GM18499 (cell line): ENCODE data around the gene SLC2A14.
"Not testable (repeated sequence)": the region's sequence is repeated elsewhere in the genome, so short reads cannot be mapped to it uniquely, and the experiment has no call there.

Source experiments
- ATAC-seq: cut with Tn5 transposase; IDR thresholded peaks from one replicate; pipeline ENCODE4 v1.9.1; 2021; ENCODE audit warnings: moderate number of reproducible peaks; ENCODE audit not compliant: insufficient read depth, unreplicated experiment

SLC2A14 gene

DNA sequence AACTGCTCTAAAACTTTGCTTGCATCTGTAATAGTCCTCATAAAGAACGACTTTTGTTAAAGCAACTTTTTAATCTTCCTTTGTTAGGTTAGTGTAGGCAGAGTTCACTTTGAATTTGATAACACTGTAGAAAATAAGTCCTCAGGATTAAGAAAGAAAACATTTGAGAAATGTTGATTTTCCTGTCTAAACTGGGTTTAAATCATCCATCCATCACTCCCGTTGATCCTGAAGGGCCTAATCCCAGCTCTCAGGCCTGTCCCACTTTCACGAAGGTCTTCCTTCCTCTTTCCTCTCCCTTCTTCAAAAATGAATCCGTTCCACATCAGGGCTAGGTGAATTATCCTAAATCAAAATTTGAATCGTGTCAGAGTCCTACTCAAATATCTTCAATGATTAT lies 36.9 kb downstream of the SLC2A14 start:
- ATAC-seq, result no peak

DNA sequence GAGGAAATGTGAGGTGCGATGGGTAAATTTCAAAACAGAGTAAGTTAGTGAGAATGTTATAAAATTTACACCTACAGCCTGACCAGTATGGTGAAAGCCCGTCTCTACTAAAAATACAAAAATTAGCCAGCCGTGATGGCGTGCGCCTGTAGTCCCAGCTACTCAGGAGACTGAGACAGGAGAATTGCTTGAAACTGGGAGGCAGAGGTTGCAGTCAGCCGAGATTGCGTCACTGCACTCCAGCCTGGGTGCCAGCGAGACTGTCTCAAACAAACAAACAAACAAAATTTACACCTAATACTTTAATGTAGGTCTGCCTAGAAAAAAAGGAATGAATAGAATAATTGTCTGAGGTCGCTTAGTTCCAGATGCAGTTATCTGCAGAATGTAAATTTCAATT lies 37.6 kb downstream of the SLC2A14 start:
- ATAC-seq, result no peak

DNA sequence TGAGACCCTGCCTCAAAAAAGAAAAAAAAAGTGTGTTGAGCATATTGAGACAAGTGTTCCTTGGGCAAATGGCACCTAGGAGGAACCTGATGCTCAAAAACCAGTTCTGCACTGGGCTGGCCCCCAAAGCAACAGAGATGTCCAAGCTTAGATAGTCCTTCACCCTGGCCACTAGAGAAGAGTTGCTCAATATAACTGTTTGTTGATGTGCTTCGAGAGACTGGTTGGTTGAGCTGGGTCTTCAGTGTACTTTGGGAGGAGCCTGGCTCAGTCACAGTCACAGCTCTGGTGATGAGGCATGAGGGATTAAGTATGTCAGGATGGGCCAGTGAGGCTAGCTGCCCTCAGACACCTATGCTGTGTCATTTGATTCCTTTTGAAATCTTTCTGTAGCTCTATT lies 38.0 kb downstream of the SLC2A14 start:
- no peak for ATAC-seq

DNA sequence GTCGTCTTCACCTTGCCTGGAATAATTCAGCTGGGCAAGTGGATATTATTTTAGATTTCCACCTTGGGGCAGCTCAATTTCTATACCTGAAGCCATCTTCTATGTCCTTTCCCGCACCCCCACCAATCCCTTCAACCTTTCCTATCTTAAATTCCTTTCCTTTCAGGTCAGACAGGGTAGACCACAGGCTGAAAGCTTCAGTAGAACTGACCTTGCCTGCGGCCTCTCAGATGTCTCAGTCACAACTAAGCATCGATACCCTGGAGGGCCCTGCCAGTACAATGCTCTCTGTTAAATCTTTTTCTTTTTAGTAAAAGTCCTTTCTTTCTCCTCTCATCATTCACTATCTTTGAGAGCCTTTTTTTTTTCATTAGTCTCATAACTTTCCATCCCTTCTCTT lies 38.9 kb downstream of the SLC2A14 start:
- ATAC-seq, result no peak

DNA sequence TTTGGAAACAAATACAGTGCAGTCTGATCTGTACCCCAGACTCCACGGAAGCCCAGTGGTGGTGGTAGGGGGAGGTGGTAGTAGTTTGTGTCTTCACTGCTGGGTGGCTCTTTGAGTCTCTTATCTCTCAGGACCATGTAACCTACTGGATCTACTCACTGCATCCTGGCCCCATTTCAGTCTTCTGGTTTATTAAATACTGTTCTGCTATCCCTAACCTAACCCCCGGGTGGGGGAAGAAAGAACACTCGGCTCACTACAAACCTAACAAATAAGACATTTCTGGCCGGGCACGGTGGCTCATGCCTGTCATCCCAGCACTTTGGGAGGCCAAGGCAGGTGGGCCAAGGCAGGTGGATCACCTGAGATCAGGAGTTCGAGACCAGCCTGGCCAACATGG lies 39.5 kb downstream of the SLC2A14 start:
- ATAC-seq, result not testable (repeated sequence)

DNA sequence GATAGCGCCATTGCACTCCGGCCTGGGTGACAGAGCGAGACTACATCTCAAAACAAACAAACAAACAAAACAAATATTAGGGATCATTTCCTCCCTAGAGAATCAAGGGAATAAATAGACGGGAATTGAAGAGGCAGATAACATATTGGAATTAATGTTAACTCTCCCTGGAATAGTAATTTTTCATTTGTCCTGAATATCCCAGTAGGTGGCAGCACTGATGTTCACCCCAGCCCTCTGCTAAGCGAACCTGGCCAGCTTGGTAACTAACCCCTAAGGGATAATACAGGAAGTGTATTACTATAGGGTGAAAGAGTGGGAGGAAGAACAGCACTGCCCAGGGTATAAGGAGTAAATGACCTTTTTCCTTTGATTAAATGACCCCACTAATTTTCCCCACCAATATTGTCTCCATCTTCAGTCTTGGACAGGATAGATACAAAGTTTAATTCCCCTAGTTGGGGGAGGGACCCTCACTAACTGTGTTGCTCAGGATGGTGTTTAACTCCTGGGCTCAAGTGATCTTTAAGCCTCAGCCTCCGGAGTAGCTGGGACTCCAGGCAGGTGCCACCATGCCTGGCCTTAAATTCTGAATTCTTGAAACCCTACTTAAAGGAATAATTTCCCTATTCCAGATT lies 40.5 kb downstream of the SLC2A14 start:
- no peak for ATAC-seq

DNA sequence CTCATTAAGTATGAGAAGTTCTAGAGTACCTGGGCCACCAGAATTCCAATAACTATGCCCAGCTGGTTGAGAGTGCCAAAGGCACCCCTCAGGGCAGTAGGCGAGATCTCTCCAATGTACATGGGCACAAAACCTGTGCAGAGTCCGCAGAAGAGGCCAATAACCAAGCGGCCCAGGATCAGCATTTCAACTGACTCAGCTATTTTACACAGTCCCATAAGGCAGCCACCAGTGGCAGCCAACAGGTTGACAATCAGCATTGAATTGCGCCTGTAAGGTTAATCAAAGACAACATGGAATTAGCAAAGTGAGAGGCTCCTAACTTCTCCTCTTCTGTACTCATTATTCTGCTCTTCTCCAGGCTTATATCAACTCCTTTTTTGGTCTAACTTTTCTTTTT lies 43.0 kb downstream of the SLC2A14 start:
- not testable (repeated sequence) for ATAC-seq

DNA sequence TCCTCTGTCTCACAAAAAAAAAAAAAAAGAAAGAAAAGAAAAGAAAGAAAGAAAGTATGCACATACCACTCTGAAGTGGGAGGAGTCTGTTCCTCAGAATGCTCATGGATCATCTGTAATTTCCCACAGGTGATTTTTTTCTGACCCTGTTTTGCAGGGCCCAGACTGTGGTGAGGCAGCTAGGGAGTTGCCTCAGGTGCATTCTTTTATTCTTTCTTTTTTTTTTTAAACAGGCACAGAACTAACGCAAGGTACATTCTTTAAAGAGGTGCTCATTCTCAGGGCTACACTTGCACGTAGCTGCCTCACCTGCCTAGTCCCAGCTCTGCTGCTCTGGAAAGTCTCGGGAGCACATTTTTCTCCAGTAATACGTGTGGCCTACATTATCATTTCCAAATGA lies 47.0 kb downstream of the SLC2A14 start:
- not testable (repeated sequence) for ATAC-seq

DNA sequence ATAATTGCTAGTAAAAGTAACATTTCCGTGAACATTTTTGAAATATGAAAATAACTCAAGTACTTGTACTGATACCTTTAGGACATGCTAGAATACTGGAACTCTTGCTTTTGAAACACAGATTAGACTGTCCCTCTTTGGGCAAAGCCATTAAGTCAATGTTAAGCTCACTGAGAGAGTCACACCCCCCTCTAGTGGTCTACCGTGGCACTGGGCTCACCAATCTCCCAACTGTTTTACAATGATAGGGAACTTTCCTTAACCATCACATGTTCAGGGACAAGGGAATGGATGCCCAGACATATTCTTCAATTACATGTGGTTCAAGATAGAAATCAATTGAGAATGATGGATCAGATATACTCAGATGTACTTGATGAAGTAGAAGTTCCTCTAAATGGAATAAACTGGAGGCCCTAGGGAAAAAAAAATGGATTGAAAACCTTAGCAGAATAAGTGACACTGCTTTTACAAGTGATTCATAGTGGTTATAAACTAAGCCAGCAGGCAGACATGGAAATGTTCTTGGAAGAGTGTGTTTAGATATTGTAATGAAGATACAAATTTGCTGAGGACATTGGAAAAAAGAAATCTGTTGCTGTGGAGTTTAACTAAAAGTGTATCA lies 65.7 kb downstream of the SLC2A14 start:
- no peak for ATAC-seq

DNA sequence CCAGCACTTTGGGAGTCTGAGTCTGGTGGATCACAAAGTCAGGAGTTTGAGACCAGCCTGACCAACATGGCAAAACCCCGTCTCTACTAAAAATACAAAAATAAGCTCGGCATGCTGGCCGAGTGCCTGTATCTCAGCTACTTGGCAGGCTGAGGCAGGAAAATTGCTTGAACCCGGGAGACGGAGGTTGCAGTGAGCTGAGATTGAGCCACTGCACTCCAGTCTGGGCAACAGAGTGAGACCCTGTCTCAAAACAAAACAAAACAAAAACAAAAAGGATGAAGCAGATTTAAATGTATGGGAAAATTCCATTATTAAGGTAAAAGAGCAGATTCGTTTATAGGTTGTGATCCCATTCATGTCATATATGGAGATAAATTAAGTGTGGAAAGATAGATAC lies 66.4 kb downstream of the SLC2A14 start:
- not testable (repeated sequence) for ATAC-seq

DNA sequence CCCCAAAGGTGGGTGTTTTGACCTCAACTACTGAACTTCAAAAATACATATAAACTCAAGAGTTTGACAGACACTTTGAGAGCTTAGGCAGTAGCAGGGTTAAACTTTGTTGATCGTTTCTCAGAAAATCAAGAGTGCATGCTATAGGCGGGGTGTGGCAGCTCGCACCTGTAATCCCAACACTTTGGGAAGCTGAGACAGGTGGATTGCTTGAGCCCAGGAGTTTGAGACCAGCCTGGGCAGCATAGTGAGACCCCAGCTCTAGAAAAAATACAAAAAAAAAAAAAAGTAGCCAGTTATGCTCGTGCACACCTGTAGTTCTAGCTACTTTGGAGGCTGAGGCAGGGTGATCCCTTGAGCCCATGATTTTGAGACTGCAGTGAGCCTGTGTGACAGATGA lies 71.3 kb downstream of the SLC2A14 start:
- ATAC-seq, result no peak

DNA sequence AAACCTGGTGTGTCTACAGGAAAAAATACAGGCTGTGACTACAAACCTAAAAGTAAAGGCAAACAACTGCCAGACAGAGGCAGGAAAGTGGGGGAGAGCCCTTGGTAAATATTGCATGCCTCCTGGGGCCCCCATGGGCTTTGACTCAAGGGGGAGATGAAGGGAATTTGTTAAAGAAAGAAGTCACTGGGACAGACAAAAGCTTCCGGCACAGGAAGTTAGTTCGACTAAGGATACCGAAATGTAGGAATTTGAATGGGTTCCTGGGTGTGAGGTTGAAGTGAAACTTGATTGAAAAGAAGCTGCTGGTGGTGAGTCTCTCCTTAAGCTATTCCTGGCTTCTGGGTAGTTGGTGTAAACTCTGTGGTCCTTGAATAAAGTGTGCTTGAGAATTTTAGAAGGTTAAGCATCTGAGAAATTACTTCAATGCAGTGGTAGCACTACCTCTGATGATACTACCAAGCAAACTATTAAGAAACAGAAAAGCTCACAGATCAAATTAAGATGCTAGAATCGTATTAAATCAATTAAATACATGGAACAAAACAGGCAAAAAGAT lies 73.9 kb downstream of the SLC2A14 start:
- ATAC-seq, result not testable (repeated sequence)

DNA sequence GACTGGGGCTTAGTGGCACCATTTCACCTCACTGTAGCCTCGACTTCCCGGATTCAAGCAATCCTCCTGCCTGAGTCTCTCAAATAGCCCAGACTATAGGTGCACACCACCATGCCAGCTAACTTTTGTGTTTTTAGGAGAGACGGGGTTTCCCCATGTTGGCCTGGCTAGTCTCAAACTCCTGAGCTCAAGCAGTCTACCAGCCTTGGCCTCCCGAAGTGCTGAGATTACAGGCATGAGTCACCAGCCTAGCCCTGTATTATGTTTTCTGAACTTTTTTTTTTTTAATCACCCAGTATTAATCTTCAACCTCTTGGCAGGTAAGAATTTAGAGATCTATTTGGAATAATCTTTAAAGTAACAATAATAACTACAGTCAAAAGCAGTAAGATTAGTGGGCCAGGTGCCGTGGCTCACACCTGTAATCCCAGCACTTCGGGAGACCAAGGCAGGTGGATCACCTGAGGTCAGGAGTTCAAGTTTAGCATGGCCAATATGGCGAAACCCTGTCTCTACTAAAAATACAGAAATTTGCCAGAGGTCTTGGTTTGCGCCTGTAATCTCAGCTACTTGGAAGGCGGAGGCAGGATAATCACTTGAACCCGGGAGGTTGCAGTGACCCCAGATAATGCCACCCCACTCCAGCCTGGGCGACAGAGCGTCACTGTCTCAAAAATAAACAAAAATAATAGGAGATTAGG lies 74.9 kb downstream of the SLC2A14 start:
- ATAC-seq, result no peak

DNA sequence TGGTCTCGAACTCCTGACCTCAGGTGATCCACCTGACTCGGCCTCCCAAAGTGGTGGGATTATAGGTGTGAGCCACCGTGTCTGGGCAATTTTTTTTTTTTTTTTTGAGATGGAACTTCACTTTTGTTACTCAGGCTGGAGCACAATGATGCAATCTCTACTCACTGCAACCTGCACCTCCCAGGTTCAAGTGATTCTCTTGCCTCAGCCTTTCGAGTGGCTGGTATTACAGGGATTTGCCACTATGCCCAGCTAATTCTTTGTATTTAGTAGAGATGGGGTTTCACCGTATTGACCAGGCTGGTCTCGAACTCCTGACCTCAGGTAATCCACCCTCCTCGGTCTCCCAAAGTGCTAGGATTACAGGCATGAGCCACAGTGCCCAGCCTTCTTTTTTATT lies 75.4 kb downstream of the SLC2A14 start:
- not testable (repeated sequence) for ATAC-seq

DNA sequence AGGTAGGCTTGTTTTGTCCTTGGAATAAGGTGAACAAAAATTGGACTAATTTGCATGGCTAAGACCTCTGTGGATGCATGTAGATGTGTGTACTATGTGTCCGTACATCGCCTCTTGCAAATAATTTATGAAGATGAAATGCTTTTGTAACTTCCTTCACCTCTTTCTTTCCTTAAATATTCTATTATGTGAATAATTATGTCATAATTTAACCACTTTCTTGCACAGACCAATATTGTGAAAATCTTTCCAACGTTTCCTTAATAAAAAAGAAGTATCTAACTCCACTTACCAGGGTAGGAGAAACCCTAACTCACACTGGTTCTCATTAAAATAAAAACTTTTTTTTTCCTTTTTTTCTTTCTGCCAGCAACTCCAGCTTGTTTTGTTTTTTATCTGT lies 79.5 kb downstream of the SLC2A14 start:
- ATAC-seq, result no peak

DNA sequence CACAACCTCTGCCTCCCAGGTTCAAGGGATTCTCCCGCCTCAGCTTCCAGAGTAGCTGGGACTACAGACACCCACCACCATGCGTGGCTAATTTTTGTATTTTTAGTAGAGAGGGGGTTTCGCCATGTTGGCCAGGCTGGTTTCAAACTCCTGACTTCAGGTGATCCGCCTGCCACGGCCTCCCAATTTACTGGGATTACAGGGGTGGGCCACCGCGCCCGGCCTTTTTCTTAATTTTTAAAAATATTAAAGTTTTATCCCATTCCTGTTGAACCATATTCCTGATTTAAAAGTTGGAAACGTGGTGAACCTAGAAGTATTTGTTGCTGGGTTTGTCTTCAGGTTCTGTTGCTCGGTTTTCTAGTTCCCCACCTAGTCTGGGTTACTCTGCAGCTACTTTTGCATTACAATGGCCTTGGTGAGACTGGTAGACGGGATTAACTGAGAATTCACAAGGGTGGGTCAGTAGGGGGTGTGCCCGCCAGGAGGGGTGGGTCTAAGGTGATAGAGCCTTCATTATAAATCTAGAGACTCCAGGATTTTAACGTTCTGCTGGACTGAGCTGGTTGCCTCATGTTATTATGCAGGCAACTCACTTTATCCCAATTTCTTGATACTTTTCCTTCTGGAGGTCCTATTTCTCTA lies 83.7 kb downstream of the SLC2A14 start, which contains the start of gene NANOG:
Gene NANOG (plus strand): TSS at position 519 of the 645 bp plus-strand sequence. CDS start 213 bp downstream, outside the sequence.
- not testable (repeated sequence) for ATAC-seq

DNA sequence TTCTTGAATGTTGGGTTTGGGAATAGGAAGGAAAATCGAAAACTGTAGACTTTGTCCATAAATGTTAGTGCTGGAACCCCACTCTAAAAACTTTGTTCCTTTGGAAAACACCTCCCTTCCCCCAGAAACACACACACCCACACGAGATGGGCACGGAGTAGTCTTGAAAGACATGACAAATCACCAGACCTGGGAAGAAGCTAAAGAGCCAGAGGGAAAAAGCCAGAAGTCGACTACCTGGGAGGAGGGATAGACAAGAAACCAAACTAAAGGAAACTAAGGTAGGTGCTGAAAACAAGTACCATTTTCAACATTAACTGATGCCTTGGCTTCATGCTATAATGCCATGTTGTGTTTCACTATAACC lies 84.4 kb downstream of the SLC2A14 start:
- ATAC-seq, result no peak

DNA sequence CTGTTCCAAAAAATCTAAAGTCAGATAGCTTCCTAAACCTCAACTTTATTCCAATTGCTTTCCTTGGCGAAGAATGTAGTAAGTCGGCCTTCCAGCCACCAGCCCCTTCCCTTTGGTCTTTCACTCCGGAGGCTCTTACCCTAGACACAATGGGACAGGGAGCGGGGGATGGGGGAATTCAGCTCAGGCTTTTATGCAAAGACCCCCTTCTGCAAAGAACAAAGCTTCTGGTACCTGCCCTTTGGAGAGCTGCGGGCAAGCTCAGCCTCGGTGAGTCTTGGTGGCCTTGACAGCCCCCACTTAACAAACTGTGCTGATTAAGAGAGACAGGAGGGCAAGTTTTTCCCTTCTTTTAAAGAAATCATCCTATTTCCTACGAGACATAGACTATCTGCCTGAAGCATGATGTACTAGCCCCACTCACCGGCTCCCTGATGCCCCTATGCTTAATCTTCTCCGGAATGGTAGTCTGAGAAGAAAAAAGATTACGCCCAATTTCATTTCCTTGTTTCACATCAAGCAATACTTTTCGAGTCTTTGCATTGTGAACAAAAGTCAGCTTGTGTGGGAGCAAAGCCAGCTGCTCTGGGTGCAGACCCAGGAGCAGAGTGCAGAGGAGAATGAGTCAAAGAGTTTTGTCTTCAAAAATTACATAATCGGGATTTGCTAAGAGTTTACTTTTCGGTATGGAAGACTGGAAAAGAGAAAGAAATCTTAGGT lies 85.0 kb downstream of the SLC2A14 start:
- no peak for ATAC-seq

DNA sequence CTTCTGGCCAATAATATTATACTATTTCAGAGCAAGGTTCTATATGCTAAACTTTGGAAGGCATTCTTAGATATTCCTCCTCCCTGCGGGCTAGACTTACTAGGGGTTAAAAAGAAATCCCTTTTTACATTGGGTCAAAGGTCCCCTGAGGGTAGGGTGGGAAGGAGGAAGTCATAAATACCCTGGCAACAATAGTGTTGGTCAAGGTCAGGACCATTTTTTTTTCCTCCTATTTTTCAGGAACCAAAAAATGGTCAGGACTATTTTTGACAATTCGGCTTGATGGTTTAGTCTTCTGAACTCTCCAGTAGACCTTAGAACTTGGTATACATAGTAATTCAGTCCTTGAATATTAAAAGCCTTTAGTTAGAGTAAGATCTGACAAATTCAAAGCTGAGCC lies 88.0 kb downstream of the SLC2A14 start:
- ATAC-seq, result no peak

DNA sequence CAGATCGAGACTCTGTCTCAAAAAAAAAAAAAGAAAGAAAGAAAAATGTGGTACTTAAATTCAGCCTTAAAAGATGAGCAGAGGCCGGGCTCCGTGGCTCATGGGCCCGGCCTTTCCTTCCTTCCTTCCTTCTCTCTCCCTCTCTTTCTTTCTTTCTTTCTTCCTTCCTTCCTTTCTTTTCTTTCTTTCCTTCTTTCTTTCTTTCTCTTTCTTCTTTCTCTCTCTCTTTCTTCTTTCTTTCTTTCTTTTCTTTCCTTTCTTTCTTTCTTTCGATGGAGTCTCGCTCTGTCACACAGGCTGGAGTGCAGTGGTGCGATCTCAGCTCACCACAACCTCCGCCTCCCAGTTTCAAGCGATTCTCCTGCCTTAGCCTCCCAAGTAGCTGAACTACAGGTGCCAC lies 89.3 kb downstream of the SLC2A14 start:
- not testable (repeated sequence) for ATAC-seq
